NOMO-1 treated with DMSO at 0.1 percent for 48 hours (cell line): ENCODE results near the gene KRR1.
A peak's percentile ranks its signal among the peaks of the same experiment; 100 is the strongest.
"Not testable (repeated sequence)": the region's sequence is repeated elsewhere in the genome, so short reads cannot be mapped to it uniquely, and the experiment has no call there.

Source experiments
- DNase-seq: peaks from one replicate; lab custom pipeline; 2025; ENCODE audit not compliant: unreplicated experiment; lab: John Stamatoyannopoulos, UW

KRR1 gene

GRCh38 chr12:75526655-75527511, 15.5 kb upstream of the KRR1 start:
- DNase-seq = peak; percentile 81

DNA sequence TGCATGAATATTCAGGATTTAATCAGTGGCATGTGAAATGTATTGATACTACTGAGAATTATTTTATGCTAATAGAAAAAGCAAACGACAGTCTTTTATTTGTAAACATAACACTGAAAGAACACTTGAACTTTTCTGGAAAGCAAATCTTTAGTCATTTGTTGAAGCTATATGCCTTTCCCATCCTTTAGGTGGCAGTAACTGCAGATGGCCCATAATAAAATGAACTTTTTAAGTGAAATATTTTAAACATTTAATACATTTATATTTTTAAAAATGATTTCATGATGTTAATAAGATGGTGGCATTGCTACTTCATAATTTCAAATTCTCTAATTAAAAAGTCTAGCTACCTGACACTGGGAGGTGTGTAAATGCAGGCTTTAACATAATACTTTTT, 13.9 kb upstream of the KRR1 start:
- DNase-seq = no peak

GRCh38 chr12:75522124-75522523, 10.7 kb upstream of the KRR1 start:
- DNase-seq = not testable (repeated sequence)

DNA sequence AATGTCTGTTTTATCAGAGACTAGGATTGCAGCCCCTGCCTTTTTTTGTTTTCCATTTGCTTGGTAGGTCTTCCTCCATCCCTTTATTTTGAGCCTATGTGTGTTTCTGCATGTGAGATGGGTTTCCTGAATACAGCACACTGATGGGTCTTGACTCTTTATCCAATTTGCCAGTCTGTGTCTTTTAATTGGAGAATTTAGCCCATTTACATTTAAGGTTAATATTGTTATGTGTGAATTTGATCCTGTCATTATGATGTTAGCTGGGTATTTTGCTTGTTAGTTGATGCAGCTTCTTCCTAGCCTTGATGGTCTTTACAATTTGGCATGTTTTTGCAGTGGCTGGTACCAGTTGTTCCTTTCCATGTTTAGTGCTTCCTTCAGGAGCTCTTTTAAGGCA, 9.8 kb upstream of the KRR1 start:
- DNase-seq = not testable (repeated sequence)

GRCh38 chr12:75509621-75510020, 1.8 kb downstream of the KRR1 start:
- no peak for DNase-seq

DNA sequence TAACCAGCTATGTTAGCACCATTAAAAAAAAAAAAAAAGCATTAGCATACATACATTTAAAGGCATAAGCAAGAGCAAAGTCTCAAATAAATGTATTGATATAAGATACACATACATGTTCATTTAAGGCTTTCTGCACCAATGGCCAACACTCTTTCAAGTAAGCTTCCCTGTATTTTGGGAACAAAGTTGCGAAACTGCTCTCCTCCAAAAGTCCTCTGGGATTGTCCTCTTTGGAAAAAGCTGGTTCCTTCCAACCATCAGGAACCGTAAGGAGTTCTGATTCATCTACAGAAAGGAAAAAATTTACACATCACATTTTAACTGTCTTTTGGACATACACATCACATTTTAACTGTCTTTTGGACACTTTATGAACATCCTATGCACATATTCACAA, 3.2 kb downstream of the KRR1 start:
- DNase-seq = no peak

- DNase-seq = no peak
Measured at GRCh38 chr12:75507086-75507485, 4.3 kb downstream of the KRR1 start.

DNA sequence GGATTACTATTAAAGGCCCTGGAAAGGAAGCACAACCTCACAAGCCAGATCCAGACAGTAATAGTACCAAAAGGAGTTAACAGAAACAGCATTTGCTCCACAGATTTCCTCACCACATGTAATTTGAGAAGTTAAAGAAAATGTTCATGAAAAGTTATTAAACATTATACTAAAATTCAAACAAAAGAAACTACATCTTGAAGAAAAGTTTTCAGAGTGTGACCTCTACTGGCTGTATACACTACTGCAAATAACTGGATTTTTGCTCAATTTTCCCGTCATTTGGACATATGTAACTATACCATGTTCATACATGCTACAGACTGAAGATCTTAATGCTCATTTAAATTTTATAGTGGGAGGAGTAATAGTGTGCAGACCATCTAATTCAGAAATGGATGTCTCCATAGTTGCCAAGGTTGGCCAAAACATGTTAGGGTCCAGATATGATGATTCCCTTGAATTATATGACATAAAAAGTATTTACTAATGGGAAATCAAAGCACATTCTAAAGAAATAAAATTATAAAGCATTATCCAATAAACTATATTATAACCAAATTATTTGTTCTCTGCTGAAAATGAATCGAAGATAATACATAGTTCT, 5.6 kb downstream of the KRR1 start:
- peak; percentile 35 for DNase-seq

DNA sequence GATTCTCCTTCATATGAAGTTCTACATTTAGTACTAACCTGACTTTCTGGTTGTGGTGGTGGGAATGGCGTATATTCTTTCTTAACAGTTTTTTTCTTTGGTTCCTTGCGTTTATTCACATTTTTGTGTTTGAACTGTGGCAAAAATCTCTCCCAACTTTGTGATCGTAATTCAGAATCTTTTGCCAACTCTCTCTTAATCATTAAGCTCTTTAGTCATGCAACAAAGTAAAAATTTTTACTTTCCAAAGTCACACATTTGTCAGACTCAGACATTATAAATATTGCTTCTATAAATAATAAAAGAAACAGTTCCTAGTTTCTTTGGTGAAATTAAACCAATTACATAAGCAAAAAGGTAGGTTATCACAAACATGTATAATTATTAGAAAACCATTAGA, 7.5 kb downstream of the KRR1 start:
- DNase-seq = no peak

GRCh38 chr12:75503459-75503858, 8.0 kb downstream of the KRR1 start:
- DNase-seq = no peak

DNA sequence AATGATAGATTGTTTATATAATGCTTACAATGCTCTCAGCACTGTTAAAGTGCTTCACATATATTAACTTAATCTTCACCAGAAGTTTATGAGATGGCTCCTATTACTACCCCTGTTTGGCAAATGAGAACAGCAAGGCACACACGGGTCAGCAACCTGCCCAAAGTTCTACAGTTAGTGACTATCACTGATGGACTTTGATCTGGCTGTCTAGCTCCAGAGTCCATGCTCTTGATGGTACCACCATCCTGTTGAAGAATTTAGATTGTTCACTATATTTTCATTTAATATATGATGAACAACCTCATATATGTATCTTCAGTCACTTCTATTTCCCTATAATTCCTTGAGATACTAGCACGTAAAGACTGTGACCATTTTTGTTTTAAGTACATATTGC, 20.2 kb downstream of the KRR1 start:
- DNase-seq = no peak

- peak; percentile 37 for DNase-seq
Measured at GRCh38 chr12:75489613-75490210, 21.7 kb downstream of the KRR1 start.

DNA sequence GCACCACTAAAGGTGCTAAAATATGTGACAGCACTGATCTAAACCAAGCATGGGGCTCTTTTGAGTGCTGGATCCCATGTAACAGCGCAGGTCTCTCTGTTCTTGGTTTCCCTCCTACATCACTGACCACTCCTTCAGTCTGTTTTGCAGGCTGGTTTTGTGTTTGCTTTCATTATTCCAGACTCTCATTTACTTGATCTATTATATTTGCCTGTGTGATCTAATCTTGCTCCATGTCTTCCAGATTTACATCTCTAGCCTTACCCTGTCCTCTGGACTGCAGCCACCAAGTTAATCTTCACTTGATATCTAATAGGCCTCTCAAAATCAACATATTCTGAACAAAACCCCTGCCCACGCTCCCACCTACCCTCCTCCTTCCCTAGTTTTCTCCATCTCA, 22.2 kb downstream of the KRR1 start:
- DNase-seq = no peak

DNA sequence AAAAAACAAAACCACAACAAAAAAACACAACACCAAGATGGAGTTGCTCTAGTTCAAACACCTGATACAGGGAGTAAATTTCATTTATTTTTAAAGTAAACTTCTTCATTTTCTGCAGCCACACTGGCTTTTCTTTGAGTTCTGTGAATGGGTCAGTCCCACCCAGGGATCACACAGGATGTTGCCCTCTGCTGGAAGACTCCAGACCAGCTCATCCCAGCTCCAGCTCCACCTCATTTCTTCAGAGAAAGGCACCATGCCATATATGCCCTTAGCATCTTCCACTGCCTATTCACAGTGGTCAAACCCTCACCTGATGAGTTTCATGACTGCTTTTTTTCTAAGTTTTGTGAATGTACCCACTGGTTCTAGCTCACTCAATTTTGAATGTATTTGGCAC, 22.9 kb downstream of the KRR1 start:
- DNase-seq = peak; percentile 36

DNA sequence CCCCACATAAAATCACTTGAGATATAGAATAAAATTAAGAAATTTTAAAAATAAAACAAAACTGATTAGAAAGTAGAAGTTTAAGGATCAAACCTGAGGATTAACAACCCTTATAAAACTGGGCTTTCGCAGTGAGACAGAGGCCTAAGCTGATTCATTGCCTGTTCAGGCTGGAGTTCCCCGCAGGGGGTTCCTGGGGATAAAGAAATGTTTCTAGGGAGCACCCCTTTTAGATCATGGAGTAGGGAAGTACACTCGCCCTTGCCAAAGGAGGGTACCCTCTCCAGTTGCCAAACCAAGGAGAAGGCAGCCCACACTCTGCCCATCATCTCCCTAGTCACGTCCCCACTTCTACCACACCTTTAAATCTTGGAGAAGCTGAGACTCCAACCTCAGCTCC, 24.1 kb downstream of the KRR1 start:
- no peak for DNase-seq

DNA sequence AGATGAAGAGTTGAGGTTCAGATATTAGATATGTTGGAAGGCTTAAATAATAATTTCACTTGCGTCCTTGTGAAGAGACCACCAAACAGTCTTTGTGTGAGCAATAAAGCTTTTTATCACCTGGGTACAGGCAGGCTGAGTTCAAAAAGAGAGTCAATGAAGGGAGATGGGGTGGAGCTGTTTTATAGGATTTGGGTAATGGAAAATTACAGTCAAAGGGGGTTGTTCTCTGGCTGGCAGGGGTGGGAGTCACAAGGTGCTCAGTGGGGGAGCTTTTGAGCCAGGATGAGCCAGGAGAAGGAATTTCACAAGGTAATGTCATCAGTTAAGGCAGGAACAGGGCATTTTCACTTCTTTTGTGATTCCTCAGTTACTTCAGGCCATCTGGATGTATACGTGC, 27.0 kb downstream of the KRR1 start:
- not testable (repeated sequence) for DNase-seq

GRCh38 chr12:75483431-75483830, 28.0 kb downstream of the KRR1 start:
- peak; percentile 20 for DNase-seq

- no peak for DNase-seq
Measured at GRCh38 chr12:75482646-75483045, 28.8 kb downstream of the KRR1 start.

- DNase-seq = peak; percentile 31
Measured at GRCh38 chr12:75481774-75482173, 29.6 kb downstream of the KRR1 start.

- DNase-seq = peak; percentile 78
Measured at GRCh38 chr12:75481013-75481705, 30.2 kb downstream of the KRR1 start.

GRCh38 chr12:75480469-75480949, 30.9 kb downstream of the KRR1 start, which contains the start of gene GLIPR1:
TSS of gene GLIPR1 (plus strand) at chr12:75480755. CDS start at chr12:75480881, 126 bp downstream.
- DNase-seq = peak; percentile 96
